ENCODE data around the gene ADM2.
"Not testable (repeated sequence)": the region's sequence is repeated elsewhere in the genome, so short reads cannot be mapped to it uniquely, and the experiment has no call there.

The ADM2 gene

GRCh38 chr22:50481440-50482106, at the start of gene ADM2:
Gene ADM2 (plus strand): TSS chr22:50481543. CDS start chr22:50481848, 305 bp downstream.
- no peak for DNase-seq (ENCODE audit: low spot score)

GRCh38 chr22:50432131-50432876, 49.0 kb upstream of the ADM2 start:
- DNase-seq (ENCODE audit: low spot score), result no peak

GRCh38 chr22:50432877-50433510, 48.3 kb upstream of the ADM2 start:
- DNase-seq (ENCODE audit: low spot score), result not testable (repeated sequence)

- DNase-seq (ENCODE audit: low spot score), result no peak
These were observed 46.5 kb upstream of the ADM2 start for GRCh38 chr22:50434849-50435248.

- no peak for DNase-seq (ENCODE audit: low spot score)
These were observed 45.9 kb upstream of the ADM2 start for GRCh38 chr22:50435291-50436014.

GRCh38 chr22:50436015-50436830, 45.1 kb upstream of the ADM2 start:
- DNase-seq (ENCODE audit: low spot score), result no peak

GRCh38 chr22:50436841-50437341, 44.5 kb upstream of the ADM2 start:
- DNase-seq (ENCODE audit: low spot score), result no peak

GRCh38 chr22:50437511-50438304, 43.6 kb upstream of the ADM2 start:
- DNase-seq (ENCODE audit: low spot score), result no peak

- no peak for DNase-seq (ENCODE audit: low spot score)
These were observed 42.8 kb upstream of the ADM2 start for GRCh38 chr22:50438305-50439275.

GRCh38 chr22:50439314-50439870, 42.0 kb upstream of the ADM2 start:
- no peak for DNase-seq (ENCODE audit: low spot score)

- no peak for DNase-seq (ENCODE audit: low spot score)
These were observed 41.4 kb upstream of the ADM2 start for GRCh38 chr22:50439871-50440331.

- DNase-seq (ENCODE audit: low spot score), result no peak
These were observed 40.6 kb upstream of the ADM2 start for GRCh38 chr22:50440544-50441249.

- DNase-seq (ENCODE audit: low spot score), result no peak
These were observed 39.8 kb upstream of the ADM2 start for GRCh38 chr22:50441428-50441993.

- no peak for DNase-seq (ENCODE audit: low spot score)
These were observed 38.1 kb upstream of the ADM2 start for GRCh38 chr22:50443197-50443596.

- DNase-seq (ENCODE audit: low spot score), result no peak
These were observed 37.3 kb upstream of the ADM2 start for GRCh38 chr22:50443801-50444625.

GRCh38 chr22:50444663-50445062, 36.7 kb upstream of the ADM2 start:
- DNase-seq (ENCODE audit: low spot score), result no peak
